ENCODE results near the gene ITPKB.
"Not testable (repeated sequence)": the region's sequence is repeated elsewhere in the genome, so short reads cannot be mapped to it uniquely, and the experiment has no call there.

Gene ITPKB

DNA sequence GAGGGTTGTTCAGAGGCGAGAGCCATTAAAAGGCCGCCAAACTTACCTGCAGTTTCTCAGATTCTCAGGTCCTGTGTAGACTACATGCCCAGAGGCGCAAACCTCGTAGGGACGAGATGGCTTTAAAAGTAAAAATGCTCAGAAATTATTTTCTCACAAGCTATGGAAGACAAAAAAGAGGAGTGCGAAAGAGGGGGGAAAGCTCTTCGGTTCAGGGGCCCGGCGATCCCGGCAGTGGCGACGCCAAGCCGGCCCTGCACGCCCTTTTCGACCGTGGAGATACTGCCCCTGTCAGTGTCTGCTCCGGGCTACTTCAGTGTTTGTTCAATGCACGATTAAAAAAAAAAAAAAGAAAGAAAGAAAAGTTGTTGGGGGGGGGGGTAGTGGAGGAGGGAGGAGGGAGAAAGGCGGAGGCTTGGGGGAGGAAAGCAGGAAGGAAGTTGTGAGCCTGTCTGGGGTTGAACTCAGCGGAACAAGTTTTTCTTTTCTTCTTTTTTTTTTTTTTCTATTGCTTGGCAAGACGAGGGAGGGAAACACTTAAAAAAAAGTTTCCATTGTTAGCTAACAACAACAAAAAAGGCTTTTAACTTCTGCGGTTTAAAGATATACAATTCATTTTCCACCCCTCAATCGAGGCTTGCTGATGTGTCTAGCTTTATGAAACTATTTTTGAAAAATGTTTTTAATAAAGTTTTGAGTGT lies at the start of gene ITPKB:
TSS of gene ITPKB (minus strand) at position 288 of the 701 bp plus-strand sequence. CDS start 1,824 bp downstream, outside the sequence.
- DNase-seq: no peak

GRCh38 chr1:226787638-226788037 lies 48.6 kb upstream of the ITPKB start:
- DNase-seq: no peak

- no peak for DNase-seq
Measured at GRCh38 chr1:226787071-226787470, 48.0 kb upstream of the ITPKB start.

- DNase-seq: no peak
Measured at GRCh38 chr1:226786550-226786949, 47.5 kb upstream of the ITPKB start.

DNA sequence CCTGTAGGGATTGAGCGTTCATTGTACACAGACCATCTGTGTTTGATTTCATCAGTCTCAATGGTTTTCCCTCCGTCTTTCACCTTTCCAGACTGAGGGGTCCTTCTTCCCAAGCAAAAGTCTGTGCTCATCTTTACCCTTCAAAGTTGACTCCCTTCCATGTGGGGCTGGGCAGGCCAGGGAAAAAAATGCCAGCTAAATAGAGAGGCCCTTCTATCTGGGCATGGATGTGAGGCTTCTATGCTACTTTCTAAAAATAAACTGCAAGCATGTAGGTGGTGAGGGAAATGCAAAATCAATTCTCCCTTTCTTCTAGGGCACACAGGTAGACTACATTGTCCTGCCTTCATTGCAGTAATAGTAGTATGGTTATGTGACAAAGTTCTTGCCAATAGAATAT lies 46.7 kb upstream of the ITPKB start:
- no peak for DNase-seq

GRCh38 chr1:226784081-226785049 lies 45.3 kb upstream of the ITPKB start:
- no peak for DNase-seq

DNA sequence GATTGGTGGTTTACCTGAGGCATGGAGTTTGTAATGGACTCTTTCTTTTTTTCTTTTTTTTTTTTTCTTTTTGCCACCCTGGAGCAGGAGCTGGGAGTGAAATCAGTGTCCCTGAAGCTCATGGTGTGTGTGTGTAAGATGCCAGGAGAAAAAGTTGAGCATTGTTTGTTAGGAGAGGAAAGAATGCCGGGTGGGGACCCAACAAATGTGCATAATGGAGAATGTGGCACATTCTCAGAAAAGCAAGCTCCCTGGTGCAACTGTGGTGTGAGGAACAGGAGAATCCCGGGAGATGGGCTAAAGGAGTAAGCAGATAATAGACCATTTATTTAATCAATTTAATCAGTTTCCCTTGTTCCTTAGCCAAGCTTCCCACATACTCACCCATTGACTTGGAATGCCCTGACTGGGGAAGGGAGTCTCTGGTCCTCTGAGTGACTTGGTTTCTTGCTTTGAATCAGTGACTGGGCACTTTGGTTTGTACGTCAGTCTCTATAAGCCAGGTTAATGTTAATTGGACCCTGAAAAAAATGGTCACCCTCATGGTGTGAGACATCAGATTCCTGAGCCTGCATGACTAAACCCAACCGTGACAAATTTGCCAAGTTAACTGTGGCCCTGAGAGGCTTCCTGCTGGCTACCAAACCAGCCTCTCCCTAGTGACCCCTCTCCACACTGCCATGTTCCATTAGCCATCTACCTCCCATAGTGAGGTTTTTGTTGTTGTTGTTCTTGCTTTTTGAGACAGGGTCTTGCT lies 43.9 kb upstream of the ITPKB start:
- DNase-seq: no peak

- DNase-seq: no peak
Measured at GRCh38 chr1:226781937-226782609, 43.0 kb upstream of the ITPKB start.

GRCh38 chr1:226779561-226779960 lies 40.5 kb upstream of the ITPKB start:
- no peak for DNase-seq

- DNase-seq: no peak
Measured at GRCh38 chr1:226778657-226779058, 39.6 kb upstream of the ITPKB start.

DNA sequence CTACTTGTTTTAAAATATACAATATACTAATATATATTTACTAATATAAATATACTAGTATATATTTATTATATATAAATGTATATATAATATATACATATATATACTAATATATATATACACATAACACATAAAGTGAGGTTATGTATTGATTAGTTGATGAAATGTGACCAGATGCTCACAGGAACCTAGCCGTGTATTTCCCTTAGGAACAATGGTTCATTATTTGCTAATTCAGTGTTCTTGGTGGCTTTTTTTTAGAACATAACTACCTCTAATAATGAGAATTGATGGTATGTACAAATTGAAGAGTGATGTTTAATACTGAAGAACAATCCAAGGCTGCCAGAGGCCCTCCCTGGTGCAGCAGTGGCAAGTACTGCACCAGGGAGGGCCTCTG lies 37.9 kb upstream of the ITPKB start:
- DNase-seq: no peak

DNA sequence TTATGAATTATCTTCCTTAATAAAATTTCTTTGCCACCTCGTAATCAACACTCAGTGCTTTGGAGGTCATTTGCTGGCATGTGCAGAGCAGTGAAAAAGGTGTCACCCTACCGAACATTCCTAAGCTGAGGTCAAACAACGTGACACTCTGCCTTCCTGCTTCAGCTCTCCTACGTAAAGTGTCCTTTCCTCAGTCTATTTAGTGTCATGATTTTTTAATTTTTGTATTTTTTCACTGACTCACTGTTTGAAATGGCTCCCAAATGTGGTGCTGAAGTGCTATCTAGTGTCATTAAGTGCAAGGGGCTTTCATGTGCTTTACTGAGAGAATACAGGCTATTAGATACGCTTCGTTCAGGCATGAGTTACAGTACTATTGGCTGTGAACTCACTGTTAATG lies 37.0 kb upstream of the ITPKB start:
- no peak for DNase-seq

DNA sequence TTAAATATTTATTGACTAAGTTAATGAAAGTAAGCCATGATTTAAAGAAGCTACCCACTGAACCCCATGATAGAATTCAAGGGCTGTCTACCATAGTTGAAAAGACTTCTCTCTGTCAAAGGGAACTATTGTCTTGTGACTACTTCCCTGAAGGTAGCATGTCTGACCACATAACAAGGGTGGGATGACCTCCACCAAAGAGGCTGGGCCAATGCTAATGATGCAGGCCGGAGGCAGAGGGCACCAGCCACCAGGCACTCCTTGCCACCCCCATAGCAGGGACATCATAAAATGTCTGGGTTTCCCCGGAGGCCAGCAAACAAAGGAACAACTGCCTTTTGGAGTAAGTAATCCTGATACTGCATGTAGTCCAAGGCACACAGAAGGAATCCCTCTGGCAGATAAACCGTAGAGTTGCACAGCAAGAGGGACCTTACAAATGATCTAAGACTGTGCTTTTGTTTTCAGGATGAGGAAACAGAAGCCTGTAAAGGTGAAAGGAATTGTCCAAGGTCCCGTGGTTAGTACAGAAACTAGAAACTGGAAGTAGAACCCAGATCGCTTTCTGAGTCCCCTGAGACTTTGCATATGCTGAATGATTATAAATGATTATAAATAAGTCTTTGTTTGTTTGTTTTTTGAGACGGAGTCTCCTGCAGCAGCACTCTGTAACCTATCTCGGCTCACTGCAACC lies 33.5 kb upstream of the ITPKB start:
- DNase-seq: no peak

GRCh38 chr1:226767170-226767569 lies 28.1 kb upstream of the ITPKB start:
- DNase-seq: not testable (repeated sequence)

DNA sequence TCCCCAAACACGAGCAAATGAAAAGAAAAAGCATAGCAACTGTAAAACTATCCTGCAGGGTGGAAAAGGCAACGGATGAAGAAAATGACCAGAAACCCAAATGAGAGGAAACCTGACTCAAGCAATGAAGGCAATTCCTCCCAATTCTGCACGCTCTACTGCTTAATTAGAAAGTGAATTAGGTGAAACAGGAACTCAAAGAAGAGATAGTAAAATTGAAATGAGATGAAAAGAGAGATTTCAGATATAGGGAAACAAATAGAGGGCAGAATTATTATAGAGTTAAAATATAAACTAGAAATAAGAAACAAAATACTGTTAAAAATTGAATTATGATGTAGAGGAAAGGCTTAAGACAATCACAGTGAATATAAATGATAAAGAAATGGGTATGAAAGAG lies 27.5 kb upstream of the ITPKB start:
- DNase-seq: no peak

DNA sequence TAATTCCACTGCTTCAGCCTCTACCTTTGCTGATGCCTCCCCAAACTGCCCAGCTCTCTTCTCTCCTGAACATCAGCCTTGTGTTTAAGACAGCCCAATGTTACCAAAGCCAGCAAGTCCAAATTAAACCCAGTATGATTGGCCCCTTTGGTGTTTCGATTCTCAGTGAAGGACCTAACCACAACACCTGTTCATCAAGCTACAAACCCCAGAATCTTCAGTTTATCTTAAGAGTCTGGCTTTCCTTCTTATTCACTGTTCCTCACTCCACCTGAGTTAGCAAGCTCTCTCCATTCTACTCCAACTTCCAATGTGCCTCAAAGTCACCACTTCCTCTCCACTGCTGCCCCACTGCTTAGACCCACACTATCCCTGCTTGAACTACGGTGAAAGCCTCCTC lies 25.5 kb upstream of the ITPKB start:
- no peak for DNase-seq

DNA sequence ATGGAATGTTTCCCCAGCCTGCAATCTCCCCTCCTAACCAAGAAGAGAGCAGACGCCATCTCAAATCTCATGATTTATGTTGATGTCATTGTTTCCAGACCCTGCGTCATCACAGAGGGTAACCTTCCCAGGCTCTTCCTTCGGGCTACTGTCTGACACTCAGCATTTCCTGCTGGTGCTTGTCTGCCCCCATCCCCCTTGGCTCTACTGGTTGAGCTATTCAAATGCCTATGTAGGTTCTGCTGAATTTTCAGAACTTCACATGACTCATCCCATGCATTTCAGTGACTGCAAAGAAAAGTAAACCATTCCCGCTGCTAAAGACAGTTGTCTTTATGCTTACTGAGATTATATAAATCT lies 24.8 kb upstream of the ITPKB start:
- DNase-seq: no peak

- no peak for DNase-seq
Measured at GRCh38 chr1:226762988-226763904, 24.2 kb upstream of the ITPKB start.

GRCh38 chr1:226762055-226762454 lies 23.0 kb upstream of the ITPKB start:
- no peak for DNase-seq

DNA sequence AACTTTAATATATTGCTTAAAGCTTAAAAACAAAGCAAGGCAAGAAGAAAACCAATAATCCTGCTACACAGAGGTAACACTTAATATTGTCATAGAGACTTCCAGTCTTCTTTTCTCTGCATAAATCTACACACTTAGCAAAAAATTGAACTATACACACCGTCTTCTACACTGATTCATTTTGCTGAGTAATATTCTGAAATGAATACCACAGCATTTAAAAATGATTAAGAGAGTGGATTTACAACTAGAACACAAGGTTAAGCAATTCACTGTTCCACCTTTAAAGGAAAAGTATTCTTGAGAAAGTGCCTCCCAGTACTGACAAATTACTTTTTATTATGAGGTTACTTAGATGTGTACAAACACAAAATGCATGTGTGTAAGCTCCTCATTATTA lies 22.2 kb upstream of the ITPKB start:
- DNase-seq: no peak
